Occipital lobe (tissue), 2 donors: ENCODE measurements around the gene HCFC1. TPM values are rescaled to one million over a fixed set of nuclear protein-coding genes. Genes with fewer than 3 reads are reported as not detected.

ENCODE experiments used
- DNase-seq: peaks from one replicate; lab custom pipeline; 2025; lab: John Stamatoyannopoulos, UW
- total RNA-seq: library from RNA; depleted of rRNA; stranded (reverse); fragments of >200 nt; gene quantifications from one replicate; pipeline ENCODE4 v1.2.3, GENCODE V29; 2014

HCFC1 gene
- total RNA-seq, 1 donor from 2014 or later = 12.6 TPM

GRCh38 chrX:153974726-153975286, 3.2 kb upstream of the HCFC1 start:
- no peak for DNase-seq

DNA sequence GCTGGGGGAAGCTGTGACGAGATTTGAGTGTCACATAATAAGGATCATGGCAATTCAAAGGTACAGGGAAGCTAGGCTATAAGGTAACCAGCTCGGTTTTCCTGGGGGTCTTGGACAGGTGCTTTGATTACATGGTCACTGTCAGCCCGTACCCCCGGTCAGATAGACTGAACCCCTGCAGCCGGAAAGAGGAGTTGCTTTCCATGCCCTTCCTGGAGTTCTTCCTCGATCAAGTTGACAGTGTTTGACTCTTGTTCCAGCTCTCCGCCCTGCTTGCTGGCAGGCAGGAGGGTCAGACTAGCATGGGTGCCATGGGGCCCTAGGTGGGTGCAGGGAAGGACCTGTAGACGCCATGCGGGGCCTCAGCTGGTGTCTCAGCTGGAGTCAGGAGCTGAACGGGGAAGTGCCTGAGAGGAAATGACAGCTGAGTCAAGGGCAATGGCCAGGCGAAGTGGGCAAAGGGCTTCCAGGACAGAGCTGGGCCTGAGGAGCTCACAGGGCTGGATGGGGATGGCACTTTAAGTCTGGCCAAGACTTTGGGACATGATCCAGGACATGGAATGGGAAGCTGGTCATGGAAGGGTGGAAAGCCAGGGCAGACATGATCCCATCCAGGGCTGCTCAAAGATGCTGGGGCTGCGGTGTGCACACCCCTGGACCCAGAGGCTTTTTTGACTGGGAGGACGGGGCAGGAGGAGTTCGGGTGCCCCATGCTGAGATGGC, 2.5 kb upstream of the HCFC1 start:
- DNase-seq = no peak

GRCh38 chrX:153973127-153974002, 1.7 kb upstream of the HCFC1 start:
- DNase-seq = no peak

DNA sequence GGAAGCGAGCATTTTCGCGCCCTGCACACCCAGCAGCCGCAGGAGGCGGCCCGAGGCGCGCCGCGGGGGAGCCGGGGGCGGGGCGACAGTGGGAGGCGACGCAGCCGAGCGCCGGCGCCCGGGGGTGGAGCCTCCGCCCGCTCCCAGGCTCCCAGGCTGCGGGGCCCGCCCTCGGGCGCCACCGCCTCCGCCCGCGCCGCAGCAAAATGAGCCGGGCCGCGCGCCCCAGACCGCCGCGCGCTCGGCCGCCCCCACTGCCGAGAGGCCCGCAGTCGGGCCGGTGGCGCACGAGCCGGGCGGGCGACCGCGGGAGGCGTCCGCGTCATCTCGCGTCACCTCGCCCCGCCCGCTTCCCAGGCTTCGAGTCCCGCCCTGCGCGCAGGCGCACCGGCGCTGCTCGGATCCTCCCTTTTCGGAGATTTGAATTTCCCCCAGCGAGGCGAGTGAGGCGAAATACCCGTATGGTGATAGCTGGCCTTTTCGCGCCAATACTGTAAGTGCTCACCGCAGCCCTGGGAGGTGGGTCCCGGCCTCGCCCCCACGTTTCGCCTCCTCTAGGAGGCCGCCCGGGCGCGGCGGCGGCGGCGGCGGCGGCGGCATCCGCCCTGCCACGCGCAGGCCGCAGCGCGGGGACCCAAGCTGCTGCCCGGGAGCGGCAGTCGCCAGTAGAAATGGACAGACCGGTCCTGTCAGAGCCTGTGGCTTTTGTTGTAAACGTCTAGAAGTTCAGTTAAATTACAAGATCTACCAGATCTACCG, 929 bp upstream of the HCFC1 start, which contains the start of gene TMEM187:
TMEM187 (plus strand) TSS at position 387 of the 759 bp plus-strand sequence. CDS start 9,309 bp downstream, outside the sequence.
- DNase-seq = peak; percentile 61

DNA sequence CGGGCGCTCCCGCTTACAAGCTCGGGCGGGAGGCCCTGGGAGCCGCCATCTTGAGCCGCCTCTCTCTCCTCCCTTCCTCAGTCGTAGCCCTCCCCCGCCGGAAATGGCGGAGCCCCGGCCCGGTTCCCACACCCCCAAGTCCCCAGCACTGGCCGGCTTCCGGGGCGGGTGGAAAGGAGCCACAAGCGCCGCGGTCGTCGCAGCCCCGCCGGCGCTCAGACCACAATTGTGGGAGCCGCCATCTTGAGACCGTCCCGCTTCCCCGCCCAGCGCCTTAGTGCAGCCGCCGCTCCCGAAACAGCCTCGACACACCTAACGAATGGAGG, 531 bp downstream of the HCFC1 start:
- peak; percentile 74 for DNase-seq

- DNase-seq = peak; percentile 51
Observed at GRCh38 chrX:153970357-153971123, 1.1 kb downstream of the HCFC1 start.

- DNase-seq = no peak
Observed at GRCh38 chrX:153969904-153970356, 1.7 kb downstream of the HCFC1 start.

DNA sequence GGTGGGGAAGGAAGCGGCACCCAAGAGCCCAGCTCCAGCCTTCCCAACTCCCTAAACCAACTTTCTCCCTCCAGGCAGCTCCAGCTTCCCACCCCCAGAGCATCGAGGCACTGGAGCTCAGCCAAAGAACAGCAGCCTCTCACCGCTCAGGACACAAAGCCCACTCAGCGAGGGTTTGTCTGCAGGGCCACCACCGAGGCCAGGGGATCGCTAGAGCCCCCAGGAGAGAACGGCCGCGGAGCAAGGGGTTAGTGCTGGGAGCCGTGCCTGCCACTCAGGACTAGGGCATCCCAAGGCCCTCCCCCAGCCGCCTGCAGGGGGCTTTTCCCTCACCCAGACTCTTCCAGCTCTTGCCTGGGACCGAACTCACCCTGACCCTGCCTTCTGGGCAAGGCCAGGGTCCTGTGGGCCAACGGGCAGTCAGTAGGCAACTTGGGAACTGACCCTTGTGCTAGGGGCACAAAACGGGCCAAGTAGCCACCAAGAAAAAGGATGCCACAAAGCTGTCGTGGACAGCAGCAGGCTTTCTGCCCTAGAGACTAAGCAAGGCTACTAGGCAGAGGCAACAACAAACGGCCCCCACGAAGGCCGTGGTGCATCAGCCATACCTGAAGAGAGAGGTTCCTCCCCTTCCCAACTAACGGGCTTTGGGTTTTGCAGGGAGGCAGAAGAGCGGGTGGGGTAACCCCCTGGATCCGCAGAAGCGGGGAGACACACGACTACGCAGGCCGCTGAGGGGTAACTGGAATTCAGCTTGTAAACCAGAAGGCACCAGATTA, 2.3 kb downstream of the HCFC1 start:
- no peak for DNase-seq

DNA sequence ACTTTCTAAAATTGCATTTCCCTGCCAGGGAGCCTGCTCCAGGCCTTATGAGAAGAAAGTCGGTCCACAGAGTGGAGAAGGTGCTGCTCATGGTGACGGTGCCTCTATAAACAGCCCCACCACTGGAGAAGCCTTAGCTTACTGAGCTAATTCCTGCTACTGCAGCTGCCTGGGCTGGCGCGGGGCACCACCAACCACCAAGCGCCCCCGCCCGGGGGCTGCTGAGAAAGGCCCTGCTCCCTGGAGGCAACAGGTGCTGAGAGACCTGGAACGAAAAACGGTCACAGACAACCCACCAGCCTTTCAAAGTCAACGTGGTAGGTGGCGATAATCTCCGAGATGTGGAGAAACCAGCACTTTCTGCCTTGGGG, 2.9 kb downstream of the HCFC1 start:
- no peak for DNase-seq

- no peak for DNase-seq
Observed at GRCh38 chrX:153968255-153968654, 3.4 kb downstream of the HCFC1 start.

DNA sequence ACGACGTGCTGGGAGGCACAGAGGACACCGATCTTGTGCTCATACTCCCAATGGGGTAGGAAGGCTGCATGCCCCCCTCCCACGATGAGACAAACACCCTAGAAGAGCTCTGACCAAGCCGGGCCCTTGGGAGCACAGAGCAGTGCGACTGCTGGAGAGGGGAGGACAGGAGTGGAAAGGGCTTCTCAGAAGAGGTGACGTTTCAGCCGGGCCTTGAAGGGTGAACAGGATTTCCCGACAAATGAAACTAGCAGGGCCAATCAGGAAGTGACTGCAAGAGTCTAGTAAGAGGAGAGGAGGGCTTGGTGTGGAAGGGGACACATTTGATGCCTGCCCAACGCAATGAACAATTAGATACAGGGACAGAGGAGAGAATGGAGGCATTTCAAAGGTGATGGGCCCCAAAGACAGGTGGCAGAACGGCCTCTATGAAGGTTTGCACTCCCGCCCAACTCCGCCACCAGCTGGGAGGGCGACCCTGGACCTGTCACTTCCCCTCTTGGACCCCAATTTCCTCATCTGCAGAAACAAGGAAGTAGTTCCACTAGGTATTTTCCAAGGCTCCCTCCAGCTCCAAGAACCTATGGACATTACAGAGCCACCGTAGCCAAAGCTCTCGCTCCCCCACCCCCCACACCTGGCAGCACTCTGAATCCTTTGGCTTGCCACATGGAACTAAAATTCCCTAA, 3.9 kb downstream of the HCFC1 start:
- DNase-seq = no peak

DNA sequence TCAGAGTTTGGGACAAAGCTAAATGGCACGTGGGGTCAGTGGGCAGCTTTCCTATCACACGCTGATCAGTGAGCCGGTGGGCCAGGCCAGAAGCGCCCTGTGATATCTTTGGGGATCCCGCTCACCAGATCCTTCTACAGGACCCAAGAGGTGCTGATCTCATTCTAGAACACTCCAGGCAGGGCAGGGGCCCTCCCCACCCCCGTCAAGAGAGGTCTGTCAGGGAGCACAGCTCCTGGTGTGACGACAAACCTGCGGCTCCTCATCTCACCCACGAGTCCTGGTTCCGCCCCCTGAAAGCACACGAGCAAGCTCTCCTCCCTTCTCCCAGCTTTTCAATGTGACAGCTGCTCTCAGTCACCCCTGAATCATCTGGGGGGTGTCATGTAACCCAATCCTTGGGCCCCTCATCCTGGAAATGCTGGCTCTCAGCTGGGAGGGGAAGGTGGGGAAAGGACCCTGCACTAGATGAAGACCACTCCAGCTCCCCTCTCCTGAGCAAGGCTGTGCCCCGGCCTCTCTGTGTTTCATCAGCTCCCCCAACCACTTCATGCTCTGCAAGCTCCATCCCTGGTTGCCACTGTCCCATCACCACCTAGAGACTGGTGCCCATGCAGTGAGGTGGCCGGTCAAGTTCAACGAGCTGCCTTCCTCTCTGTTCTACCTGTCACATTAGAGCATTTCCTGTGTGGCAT, 4.6 kb downstream of the HCFC1 start:
- DNase-seq = no peak

DNA sequence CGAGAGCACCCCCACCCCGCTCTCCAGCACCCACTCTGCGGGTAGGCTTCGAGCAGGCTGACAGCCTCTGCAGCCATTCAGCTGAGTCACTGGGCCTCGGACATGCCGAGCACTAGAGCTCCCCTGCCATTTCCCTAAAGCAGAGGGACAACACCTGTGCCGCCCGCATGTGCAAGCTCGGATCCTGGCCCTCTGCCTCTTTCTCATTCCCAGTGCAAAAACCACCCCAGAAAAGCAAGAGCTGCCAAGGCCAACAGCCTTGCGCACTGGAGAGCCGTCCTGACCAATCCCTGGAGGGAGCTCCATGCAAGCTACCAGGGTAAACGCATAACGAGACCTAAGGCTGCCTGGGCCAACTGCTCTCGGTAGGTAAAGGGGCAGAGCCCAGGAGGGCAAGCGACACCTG, 5.3 kb downstream of the HCFC1 start:
- no peak for DNase-seq

GRCh38 chrX:153965406-153965805, 6.2 kb downstream of the HCFC1 start:
- no peak for DNase-seq

GRCh38 chrX:153964105-153964504, 7.5 kb downstream of the HCFC1 start:
- no peak for DNase-seq

- DNase-seq = no peak
Observed at GRCh38 chrX:153963546-153963945, 8.1 kb downstream of the HCFC1 start.

GRCh38 chrX:153961292-153961691, 10.3 kb downstream of the HCFC1 start:
- no peak for DNase-seq

DNA sequence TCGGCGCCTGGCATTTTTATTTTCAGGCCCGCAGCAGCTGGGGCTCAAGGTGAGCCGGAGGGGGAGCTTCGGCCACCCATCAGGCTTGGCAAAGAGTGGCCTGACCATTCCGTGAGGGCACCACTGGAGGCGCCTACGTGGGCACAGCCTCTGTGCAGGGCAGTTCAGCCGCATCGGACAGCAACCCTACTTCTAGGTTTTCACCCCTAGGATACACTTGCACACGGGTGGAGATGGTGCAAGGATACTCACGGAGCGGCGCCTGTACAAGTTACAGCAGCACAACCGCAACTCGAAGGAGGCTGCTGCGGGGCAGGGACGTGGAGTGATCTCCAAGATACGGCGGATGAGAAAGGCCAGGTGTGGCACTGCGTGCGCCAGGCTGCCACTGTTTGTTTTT, 10.8 kb downstream of the HCFC1 start:
- DNase-seq = no peak

GRCh38 chrX:153960077-153960476, 11.5 kb downstream of the HCFC1 start:
- DNase-seq = no peak
